KOPT-K1 (cell line): ENCODE measurements around the gene DCLRE1C.
"Not testable (repeated sequence)": the region's sequence is repeated elsewhere in the genome, so short reads cannot be mapped to it uniquely, and the experiment has no call there.

Experiments used
- H3K27ac ChIP-seq: fragments of 200-600 bp; sonication (generic); 2 replicates; pipeline ENCODE4 v1.5.1; 2016; ENCODE audit warnings: antibody characterized with exemption, mild to moderate bottlenecking, low read depth, low read length; ENCODE audit not compliant: poor library complexity, severe bottlenecking
- H3K36me3 ChIP-seq: fragments of 200-600 bp; sonication (generic); 2 replicates; pipeline ENCODE4 v1.5.1; 2017; ENCODE audit warnings: antibody characterized with exemption, mild to moderate bottlenecking, low read length, moderate library complexity; ENCODE audit not compliant: insufficient read depth
- H3K9me3 ChIP-seq: fragments of 200-600 bp; sonication (generic); 2 replicates; pipeline ENCODE4 v1.5.1; 2017; ENCODE audit warnings: antibody characterized with exemption, low read length, mild to moderate bottlenecking; ENCODE audit not compliant: insufficient read depth, poor library complexity, severe bottlenecking

DCLRE1C gene

DNA sequence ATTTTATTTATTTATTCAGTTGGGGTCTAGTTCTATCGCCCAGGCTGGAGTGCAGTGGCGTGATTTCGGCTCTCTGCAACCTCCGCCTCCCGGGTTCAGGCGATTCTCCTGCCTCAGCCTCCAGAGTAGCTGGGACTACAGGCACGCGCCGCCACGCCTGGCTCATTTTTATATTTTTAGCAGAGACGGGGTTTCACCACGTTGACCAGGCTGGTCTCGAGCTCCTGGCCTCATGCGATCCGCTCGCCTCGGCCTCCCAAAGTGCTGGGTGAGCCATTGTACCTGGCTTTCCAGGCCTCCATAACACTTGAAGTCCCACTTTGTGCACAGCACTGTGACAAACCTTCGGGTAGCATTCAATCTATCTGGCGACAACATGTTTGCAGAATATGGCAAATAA is 1.0 kb upstream of the DCLRE1C start:
- no peaks in the 10 kb centered on the region for H3K9me3 ChIP-seq
- peaks cover 5% of the 10 kb centered on the region; the same call in 1 of the 2 replicates for H3K36me3 ChIP-seq
- H3K27ac ChIP-seq: no peak overlapping the region

DNA sequence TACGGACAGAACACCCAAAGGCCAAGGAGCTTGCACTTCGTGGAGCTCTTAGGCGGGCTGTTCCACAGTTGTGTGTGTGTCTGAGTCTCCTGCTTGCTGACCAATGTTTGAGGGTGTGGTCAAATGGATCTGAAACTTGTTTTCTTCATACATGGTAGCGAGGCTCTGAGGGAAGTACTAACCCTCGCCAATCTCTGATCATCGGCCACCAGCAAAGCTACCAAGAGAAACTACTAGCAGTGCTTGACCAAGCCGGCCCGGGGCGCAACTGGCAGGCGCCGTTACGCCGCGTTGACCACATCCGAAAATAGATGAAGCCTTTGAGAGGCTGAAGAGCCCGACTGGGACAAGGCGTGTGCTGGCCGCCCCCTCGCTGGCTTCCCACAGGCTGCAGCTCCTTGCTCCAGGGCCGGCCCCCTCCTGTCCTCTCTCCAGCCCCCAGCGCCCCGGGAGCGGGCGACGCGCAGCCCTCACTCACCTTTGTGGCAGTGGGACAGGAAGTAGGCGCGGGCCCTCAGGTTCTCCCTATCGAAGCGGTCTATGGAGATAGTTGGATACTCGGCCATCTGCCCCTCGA is 384 bp downstream of the DCLRE1C start:
- Histone ChIP-seq H3K36me3 (peaks cover 13% of the 10 kb centered on the region), H3K27ac (peak overlapping the region; percentile 89), H3K9me3 (no peaks in the 10 kb centered on the region)

GRCh38 chr10:14952851-14953423 is 959 bp downstream of the DCLRE1C start:
- peak overlapping the region; percentile 89 for H3K27ac ChIP-seq
- H3K36me3 ChIP-seq: peaks cover 19% of the 10 kb centered on the region
- no peaks in the 10 kb centered on the region for H3K9me3 ChIP-seq

DNA sequence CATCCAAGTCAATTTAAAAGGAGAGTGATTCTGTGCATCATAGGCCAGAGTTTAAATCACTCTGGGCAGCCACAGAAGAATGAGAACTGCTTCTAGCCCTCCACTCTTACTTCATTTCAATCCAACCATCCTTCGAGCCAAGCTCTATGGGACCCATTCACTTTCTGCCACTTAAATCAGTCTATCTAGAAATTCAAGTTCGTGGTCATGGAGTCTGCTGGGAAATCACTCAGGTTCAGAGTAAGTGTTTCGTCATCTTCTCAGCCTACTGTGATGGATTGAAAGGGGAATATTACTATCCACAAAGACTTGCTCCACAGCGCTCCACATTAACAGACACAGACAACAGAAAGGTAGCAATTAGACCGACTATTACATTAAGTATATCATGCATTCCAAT is 4.6 kb downstream of the DCLRE1C start:
- no peaks in the 10 kb centered on the region for H3K9me3 ChIP-seq

DNA sequence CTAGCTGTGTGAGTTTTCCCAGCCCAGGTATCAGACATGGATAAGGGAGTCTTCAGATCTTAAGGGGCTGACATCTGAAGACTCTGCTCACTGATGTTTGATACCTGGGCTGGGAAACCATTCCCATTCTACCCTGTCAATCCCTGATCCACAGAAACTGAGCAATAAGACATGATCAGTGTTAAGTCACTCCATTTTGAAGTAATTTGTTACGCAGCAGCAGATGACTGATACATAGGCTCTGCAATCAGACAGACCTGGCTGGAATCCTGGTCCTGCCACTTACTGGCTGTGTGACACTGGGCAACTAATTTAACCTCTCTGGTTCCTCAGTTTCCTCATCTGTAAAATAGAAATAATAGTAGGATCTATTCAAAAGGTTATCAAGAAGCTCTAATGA is 6.6 kb downstream of the DCLRE1C start:
- Histone ChIP-seq H3K9me3 (no peaks in the 10 kb centered on the region), H3K27ac (no peak overlapping the region), H3K36me3 (peaks cover 75% of the 10 kb centered on the region)

More for the DNA sequence above, 4.6 kb downstream of the DCLRE1C start:
- H3K36me3 ChIP-seq: peaks cover 55% of the 10 kb centered on the region
- no peak overlapping the region for H3K27ac ChIP-seq

DNA sequence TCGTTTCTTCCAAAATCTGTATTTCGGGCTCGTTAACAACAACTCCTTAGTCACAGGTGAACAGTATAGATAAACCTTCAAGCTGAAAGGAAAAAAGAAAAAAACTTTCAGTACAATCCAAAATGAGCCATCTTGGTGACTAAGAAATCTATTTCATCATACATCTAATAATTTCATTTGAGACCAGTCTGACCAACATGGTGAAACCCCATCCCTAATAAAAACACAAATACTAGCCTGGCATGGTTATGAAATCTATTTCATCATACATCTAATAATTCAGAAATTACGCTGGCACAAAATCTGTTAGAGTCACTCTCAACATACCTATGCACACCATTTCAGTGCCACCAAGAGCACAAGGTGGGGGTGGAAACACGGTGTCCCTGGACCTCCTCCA is 8.8 kb downstream of the DCLRE1C start:
- no peak overlapping the region for H3K27ac ChIP-seq
- H3K9me3 ChIP-seq: no peaks in the 10 kb centered on the region
- peaks cover 86% of the 10 kb centered on the region for H3K36me3 ChIP-seq

DNA sequence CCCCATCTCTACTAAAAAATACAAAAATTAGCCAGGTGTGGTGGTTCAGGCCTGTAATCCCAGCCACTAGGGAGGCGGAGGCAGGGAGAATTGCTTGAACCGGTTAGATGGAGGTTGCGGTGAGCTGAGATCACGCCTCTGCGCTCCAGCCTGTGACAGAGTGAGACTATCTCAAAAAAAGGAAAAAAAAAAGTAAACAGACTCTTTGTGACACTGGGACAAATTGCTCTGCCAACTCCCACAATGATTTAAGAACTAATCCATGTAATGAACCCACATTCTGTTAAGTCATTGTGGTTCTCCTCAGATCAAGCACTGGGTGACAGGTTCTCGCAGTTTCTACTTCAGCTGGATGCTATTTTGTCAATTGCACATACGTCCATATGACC is 11.0 kb downstream of the DCLRE1C start:
- not testable (repeated sequence) for H3K27ac ChIP-seq
- peaks cover 88% of the 10 kb centered on the region for H3K36me3 ChIP-seq

GRCh38 chr10:14942147-14942949 is 11.5 kb downstream of the DCLRE1C start:
- not testable (repeated sequence) for H3K9me3 ChIP-seq, H3K27ac ChIP-seq
- peaks cover 85% of the 10 kb centered on the region for H3K36me3 ChIP-seq

More for the DNA sequence above, 11.0 kb downstream of the DCLRE1C start:
- H3K9me3 ChIP-seq: not testable (repeated sequence)

- not testable (repeated sequence) for H3K9me3 ChIP-seq, H3K27ac ChIP-seq
- H3K36me3 ChIP-seq: peaks cover 82% of the 10 kb centered on the region
Observed at GRCh38 chr10:14938971-14939370, 14.9 kb downstream of the DCLRE1C start.

- H3K36me3 ChIP-seq: peaks cover 82% of the 10 kb centered on the region
- H3K9me3 ChIP-seq: no peaks in the 10 kb centered on the region
- H3K27ac ChIP-seq: no peak overlapping the region
Observed at GRCh38 chr10:14936584-14936983, 17.3 kb downstream of the DCLRE1C start.

GRCh38 chr10:14930610-14931009 is 23.3 kb downstream of the DCLRE1C start:
- Histone ChIP-seq H3K9me3 (no peaks in the 10 kb centered on the region), H3K36me3 (peaks cover 96% of the 10 kb centered on the region)

DNA sequence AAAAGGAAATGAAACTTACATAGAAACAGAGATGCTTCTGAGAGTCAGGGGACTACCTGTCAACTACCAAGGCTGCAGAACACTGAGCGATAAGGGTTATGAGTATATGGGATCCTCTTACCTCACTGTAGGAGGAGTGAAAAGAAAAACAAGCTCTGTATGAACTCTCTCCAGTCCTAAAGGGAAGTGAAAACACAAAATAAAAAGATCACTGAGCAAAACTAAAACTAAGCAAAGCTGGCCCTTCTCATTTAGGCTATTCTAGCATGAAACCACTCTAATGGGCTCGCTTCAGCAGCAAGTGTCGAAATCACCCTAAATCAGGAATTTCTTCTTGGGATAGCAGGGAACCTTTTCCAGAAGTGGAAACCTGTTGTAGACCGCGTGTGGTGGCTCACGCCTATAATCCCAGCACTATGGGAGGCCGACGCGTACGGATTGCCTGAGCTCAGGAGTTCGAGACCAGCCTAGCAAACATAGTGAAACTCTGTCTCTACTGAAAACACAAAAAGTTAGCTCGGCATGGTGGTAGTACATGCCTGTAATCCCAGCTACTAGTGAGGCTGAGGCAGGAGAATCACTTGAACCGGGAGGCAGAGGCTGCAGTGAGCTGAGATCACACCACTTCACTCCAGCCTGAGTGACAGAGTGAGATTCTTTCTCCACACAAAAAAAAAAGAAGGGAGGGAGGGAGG is 27.0 kb downstream of the DCLRE1C start:
- Histone ChIP-seq H3K36me3 (peaks cover 95% of the 10 kb centered on the region), H3K27ac (no peak overlapping the region), H3K9me3 (no peaks in the 10 kb centered on the region)

More at GRCh38 chr10:14930610-14931009, 23.3 kb downstream of the DCLRE1C start:
- no peak overlapping the region for H3K27ac ChIP-seq

DNA sequence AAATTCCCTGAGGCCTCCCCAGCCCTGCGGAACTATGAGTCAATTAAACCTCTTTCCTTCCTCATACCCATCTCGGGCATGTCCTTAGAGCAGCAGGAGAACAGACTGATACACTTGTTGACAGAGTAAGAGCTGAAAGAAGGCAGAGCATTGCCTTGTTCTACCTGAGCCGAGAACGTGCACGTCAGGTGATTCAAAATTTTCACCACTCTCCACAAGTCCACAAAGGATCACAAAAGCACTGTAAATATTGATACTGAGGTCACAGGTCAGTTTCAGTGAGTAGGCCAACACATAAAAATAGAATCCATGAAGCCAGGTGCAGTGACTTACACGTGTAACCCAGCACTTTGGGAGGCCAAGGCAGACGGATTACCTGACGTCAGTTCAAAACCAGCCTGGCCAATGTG is 27.8 kb downstream of the DCLRE1C start:
- no peaks in the 10 kb centered on the region for H3K9me3 ChIP-seq
- H3K36me3 ChIP-seq: peaks cover 95% of the 10 kb centered on the region
- H3K27ac ChIP-seq: no peak overlapping the region

DNA sequence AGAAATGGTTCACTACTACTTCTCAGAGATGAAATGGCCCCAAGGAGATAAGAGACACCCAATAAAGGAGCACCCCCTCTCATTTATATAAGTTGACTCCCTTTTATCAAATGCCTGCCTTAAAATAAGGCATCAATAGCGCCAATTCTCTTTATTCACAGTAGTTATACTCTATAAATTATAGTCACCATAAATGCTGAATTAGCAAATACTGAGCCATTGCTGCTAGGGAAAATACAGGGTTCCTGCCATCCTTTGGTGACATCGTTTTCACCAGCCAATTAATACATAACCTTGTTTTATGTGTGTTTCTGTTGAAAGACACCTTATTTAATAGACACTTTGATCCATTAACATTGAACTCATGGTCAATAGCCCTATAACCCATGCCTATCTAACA is 28.6 kb downstream of the DCLRE1C start:
- no peaks in the 10 kb centered on the region for H3K9me3 ChIP-seq
- H3K27ac ChIP-seq: no peak overlapping the region
- peaks cover 95% of the 10 kb centered on the region for H3K36me3 ChIP-seq

GRCh38 chr10:14924013-14924412 is 29.9 kb downstream of the DCLRE1C start:
- Histone ChIP-seq H3K9me3 (peaks cover 2% of the 10 kb centered on the region), H3K27ac (no peak overlapping the region), H3K36me3 (peaks cover 99% of the 10 kb centered on the region)
